Measurements from ENCODE around the gene SYT14. TPM values are rescaled to one million over a fixed set of nuclear protein-coding genes. Genes with fewer than 3 reads are reported as not detected.
A peak's percentile ranks its signal among the peaks of the same experiment; 100 is the strongest.

The SYT14 gene
- polyA plus RNA-seq, 2 of the 4 experiments (the other 2 are of a cell fraction), result 0.01 to 0.06 TPM

DNA sequence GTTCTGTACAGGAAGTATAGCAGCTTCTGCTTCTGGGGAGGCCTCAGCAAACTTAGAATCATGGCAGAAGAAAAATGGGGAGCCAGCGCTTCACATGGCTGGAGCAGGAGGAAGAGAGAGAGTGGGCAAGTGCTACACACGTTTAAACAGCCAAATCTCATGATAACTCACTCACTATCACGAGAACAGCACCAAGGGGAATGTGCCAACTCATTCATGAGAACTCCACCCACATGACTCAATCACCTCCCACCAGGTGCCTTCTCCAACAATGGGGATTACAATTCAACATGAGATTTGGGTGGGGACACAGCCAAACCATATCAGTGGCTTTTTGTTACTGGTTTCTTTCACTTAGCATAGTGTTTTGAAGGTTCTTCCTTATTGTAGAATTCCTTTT, 138.6 kb downstream of the SYT14 start:
- H3K4me1 ChIP-seq, result no peaks in the 10 kb centered on the region
- FAIRE-seq, result no peak
- 24% methylated on average over 3 of the region's 3 CpGs for WGBS (ENCODE audit: missing lambda C conversion rate)
- POLR2A ChIA-PET, result no interaction called here
- no peak overlapping the region for H3K27ac ChIP-seq
- H3K4me3 ChIP-seq, result no peak overlapping the region
- no peaks in the 10 kb centered on the region for H3K9me3 ChIP-seq
- CTCF ChIA-PET, result no interaction called here
- no peak for ATAC-seq
- TF ChIP-seq RNF2 (IDR thresholded peaks at IDR 0.05; ENCODE audit: borderline replicate concordance, low read depth) (no peak), CHD2 (IDR thresholded peaks at IDR 0.05; ENCODE audit: low read length, partially characterized antibody) (no peak), EHF (CRISPR knock-in tag; IDR thresholded peaks at IDR 0.05) (no peak), CBX2 (IDR thresholded peaks at IDR 0.05; ENCODE audit: borderline replicate concordance, low read depth) (no peak), RAD21 (conservative IDR thresholded peaks at IDR 0.05 in 1 of 2, IDR thresholded peaks at IDR 0.05 in 1 of 2) (no peak), KDM1A (IDR thresholded peaks at IDR 0.05; ENCODE audit: low read depth) (no peak), FOSL2 (IDR thresholded peaks at IDR 0.05) (no peak), FOSL2 (CRISPR knock-in tag; IDR thresholded peaks at IDR 0.05) (no peak), SMC3 (IDR thresholded peaks at IDR 0.05) (no peak), JUNB (IDR thresholded peaks at IDR 0.05) (no peak), BHLHE40 (IDR thresholded peaks at IDR 0.05; ENCODE audit: low read depth, low read length) (no peak), GATA3 (IDR thresholded peaks at IDR 0.05; ENCODE audit: borderline replicate concordance) (no peak), CEBPB (IDR thresholded peaks at IDR 0.05) (no peak), ZFP36 (IDR thresholded peaks at IDR 0.05; ENCODE audit: borderline replicate concordance, partially characterized antibody) (no peak), HEYL (CRISPR knock-in tag; IDR thresholded peaks at IDR 0.05) (no peak), NPAS2 (CRISPR knock-in tag; IDR thresholded peaks at IDR 0.05; ENCODE audit: borderline replicate concordance) (no peak), RCOR1 (IDR thresholded peaks at IDR 0.05; ENCODE audit: low read depth, low read length) (no peak)
- TF ChIP-seq, protein P1, sequence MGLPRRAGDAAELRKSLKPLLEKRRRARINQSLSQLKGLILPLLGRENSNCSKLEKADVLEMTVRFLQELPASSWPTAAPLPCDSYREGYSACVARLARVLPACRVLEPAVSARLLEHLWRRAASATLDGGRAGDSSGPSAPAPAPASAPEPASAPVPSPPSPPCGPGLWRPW (IDR thresholded peaks at IDR 0.05), result no peak
- H3K4me2 ChIP-seq, result no peak overlapping the region
- DNase-seq (ENCODE audit: low read depth in 1 of 2, low spot score in 1 of 2), result peak in 1 of 2 experiments; percentile 11

DNA sequence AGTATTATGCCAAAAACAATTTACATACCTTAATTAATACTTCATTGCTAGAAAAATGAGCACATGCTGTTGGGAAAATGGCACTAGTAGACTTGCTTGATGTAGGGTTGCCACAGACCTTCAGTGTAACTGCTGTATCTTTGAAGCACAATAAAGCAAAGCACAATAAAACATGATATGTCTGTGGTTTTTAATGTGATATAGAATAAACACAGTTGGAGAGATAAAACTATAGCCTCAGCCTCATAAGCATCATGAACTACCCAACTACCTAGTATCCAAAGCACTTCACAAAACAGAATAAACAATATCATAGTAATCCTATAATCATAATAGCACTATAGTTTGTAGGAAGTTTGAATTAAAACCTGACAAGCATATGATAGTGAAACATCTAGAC, 143.5 kb downstream of the SYT14 start:
- CTCF ChIA-PET, result no interaction called here
- no peak overlapping the region for H3K27ac ChIP-seq
- no peak for TF ChIP-seq KDM5A (IDR thresholded peaks at IDR 0.05)
- no peak for TF ChIP-seq CBX8 (IDR thresholded peaks at IDR 0.05)
- no peak for TF ChIP-seq HOXA7 (CRISPR knock-in tag; IDR thresholded peaks at IDR 0.05)
- TF ChIP-seq, protein P2, sequence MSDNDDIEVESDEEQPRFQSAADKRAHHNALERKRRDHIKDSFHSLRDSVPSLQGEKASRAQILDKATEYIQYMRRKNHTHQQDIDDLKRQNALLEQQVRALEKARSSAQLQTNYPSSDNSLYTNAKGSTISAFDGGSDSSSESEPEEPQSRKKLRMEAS (IDR thresholded peaks at IDR 0.05), result no peak
- no peak for TF ChIP-seq JUNB (IDR thresholded peaks at IDR 0.05)
- TF ChIP-seq SMC3 (IDR thresholded peaks at IDR 0.05), result no peak
- TF ChIP-seq CHD2 (IDR thresholded peaks at IDR 0.05; ENCODE audit: low read length, partially characterized antibody), result no peak
- TF ChIP-seq POLR2A (IDR thresholded peaks at IDR 0.05; ENCODE audit: low read length), result no peak
- no peak for TF ChIP-seq TFCP2L1 (CRISPR knock-in tag; IDR thresholded peaks at IDR 0.05)
- no peak for TF ChIP-seq EHF (CRISPR knock-in tag; IDR thresholded peaks at IDR 0.05)
- no peak for TF ChIP-seq NR3C1 (IDR thresholded peaks at IDR 0.05)
- TF ChIP-seq, protein P3, sequence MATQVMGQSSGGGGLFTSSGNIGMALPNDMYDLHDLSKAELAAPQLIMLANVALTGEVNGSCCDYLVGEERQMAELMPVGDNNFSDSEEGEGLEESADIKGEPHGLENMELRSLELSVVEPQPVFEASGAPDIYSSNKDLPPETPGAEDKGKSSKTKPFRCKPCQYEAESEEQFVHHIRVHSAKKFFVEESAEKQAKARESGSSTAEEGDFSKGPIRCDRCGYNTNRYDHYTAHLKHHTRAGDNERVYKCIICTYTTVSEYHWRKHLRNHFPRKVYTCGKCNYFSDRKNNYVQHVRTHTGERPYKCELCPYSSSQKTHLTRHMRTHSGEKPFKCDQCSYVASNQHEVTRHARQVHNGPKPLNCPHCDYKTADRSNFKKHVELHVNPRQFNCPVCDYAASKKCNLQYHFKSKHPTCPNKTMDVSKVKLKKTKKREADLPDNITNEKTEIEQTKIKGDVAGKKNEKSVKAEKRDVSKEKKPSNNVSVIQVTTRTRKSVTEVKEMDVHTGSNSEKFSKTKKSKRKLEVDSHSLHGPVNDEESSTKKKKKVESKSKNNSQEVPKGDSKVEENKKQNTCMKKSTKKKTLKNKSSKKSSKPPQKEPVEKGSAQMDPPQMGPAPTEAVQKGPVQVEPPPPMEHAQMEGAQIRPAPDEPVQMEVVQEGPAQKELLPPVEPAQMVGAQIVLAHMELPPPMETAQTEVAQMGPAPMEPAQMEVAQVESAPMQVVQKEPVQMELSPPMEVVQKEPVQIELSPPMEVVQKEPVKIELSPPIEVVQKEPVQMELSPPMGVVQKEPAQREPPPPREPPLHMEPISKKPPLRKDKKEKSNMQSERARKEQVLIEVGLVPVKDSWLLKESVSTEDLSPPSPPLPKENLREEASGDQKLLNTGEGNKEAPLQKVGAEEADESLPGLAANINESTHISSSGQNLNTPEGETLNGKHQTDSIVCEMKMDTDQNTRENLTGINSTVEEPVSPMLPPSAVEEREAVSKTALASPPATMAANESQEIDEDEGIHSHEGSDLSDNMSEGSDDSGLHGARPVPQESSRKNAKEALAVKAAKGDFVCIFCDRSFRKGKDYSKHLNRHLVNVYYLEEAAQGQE (IDR thresholded peaks at IDR 0.05), result no peak
- TF ChIP-seq NFE2L2 (conservative IDR thresholded peaks at IDR 0.05; ENCODE audit: low read length), result no peak
- no peak for TF ChIP-seq MYC (IDR thresholded peaks at IDR 0.05; ENCODE audit: borderline replicate concordance, low read length)
- TF ChIP-seq FOXS1 (CRISPR knock-in tag; IDR thresholded peaks at IDR 0.05), result no peak
- no peaks in the 10 kb centered on the region for H3K9me3 ChIP-seq
- no peaks in the 10 kb centered on the region for H3K4me1 ChIP-seq
- no peak for ATAC-seq
- DNase-seq (ENCODE audit: low read depth in 1 of 2, low spot score in 1 of 2), result no peak
- POLR2A ChIA-PET, result no interaction called here
- no peak for FAIRE-seq
- no peak overlapping the region for H3K4me3 ChIP-seq
- no peak overlapping the region for H3K4me2 ChIP-seq
